Right renal pelvis (tissue), 4 donors: ENCODE data around the gene SESN2. TPM values are rescaled to one million over a fixed set of nuclear protein-coding genes. Genes with fewer than 3 reads are reported as not detected.

Experiments used
- DNase-seq, 4 donors: peaks; one replicate each; pipeline ENCODE4 v3.0.0-alpha.2; 2013; ENCODE audit warnings: low read depth in 4 of 4, low spot score in 3 of 4, missing footprints in 1 of 4
- polyA plus RNA-seq, 4 donors: library from polyadenylated mRNA; unstranded; fragments of 120-200 nt; gene quantifications; one replicate each; pipeline ENCODE4 v1.2.1, GENCODE V29; 2013; ENCODE audit not compliant: insufficient read length in 4 of 4

SESN2 gene
- polyA plus RNA-seq, 4 donors: 17.7 to 20.8 (median 19.2) TPM

GRCh38 chr1:28249013-28249865 lies 10.1 kb upstream of the SESN2 start:
- no peak for DNase-seq

- DNase-seq: no peak
Observed at GRCh38 chr1:28249866-28250295, 9.4 kb upstream of the SESN2 start.

GRCh38 chr1:28256197-28256827 lies 3.0 kb upstream of the SESN2 start:
- DNase-seq: no peak

GRCh38 chr1:28257736-28258135 lies 1.6 kb upstream of the SESN2 start:
- DNase-seq: no peak

- DNase-seq: no peak
Observed at GRCh38 chr1:28258628-28259251, 578 bp upstream of the SESN2 start.

GRCh38 chr1:28259934-28260802 lies 850 bp downstream of the SESN2 start:
- DNase-seq: peak in 3 of 4 donors; percentile 72 to 77 (median 73)

GRCh38 chr1:28260803-28261174 lies 1.5 kb downstream of the SESN2 start:
- no peak for DNase-seq

- no peak for DNase-seq
Observed at GRCh38 chr1:28264897-28265296, 5.6 kb downstream of the SESN2 start.

- DNase-seq: no peak
Observed at GRCh38 chr1:28265577-28265976, 6.3 kb downstream of the SESN2 start.

- no peak for DNase-seq
Observed at GRCh38 chr1:28266920-28267322, 7.6 kb downstream of the SESN2 start.

GRCh38 chr1:28267633-28268032 lies 8.3 kb downstream of the SESN2 start:
- no peak for DNase-seq

GRCh38 chr1:28269529-28269928 lies 10.2 kb downstream of the SESN2 start:
- no peak for DNase-seq

- no peak for DNase-seq
Observed at GRCh38 chr1:28272215-28272852, 13.0 kb downstream of the SESN2 start.

GRCh38 chr1:28273216-28273860 lies 14.0 kb downstream of the SESN2 start:
- DNase-seq: no peak

- DNase-seq: no peak
Observed at GRCh38 chr1:28278763-28279162, 19.4 kb downstream of the SESN2 start.

- no peak for DNase-seq
Observed at GRCh38 chr1:28279721-28280120, 20.4 kb downstream of the SESN2 start.

- no peak for DNase-seq
Observed at GRCh38 chr1:28280501-28280900, 21.2 kb downstream of the SESN2 start.

- no peak for DNase-seq
Observed at GRCh38 chr1:28280977-28281381, 21.7 kb downstream of the SESN2 start.

GRCh38 chr1:28281608-28282425 lies 22.5 kb downstream of the SESN2 start:
- DNase-seq: no peak
